Esophagus (tissue), 2 donors: Measurements from ENCODE around the gene CD4. TPM values are rescaled to one million over a fixed set of nuclear protein-coding genes. Genes with fewer than 3 reads are reported as not detected.

Experiments used
- H3K27ac ChIP-seq, 2 donors: one replicate each; pipeline ENCODE4 v1.5.1; 2013; ENCODE audit warnings: low read depth in 2 of 2, mild to moderate bottlenecking in 2 of 2, inconsistent platforms in 1 of 2, low read length in 1 of 2, moderate library complexity in 1 of 2
- H3K27me3 ChIP-seq, 2 donors: one replicate each; pipeline ENCODE4 v1.6.1; 2013; ENCODE audit warnings: low read length in 2 of 2, control low read depth in 1 of 2, mild to moderate bottlenecking in 1 of 2; ENCODE audit not compliant: insufficient read depth in 2 of 2, control insufficient read depth in 1 of 2
- H3K36me3 ChIP-seq, 2 donors: one replicate each; pipeline ENCODE4 v1.6.1; 2013; ENCODE audit warnings: low read length in 1 of 2; ENCODE audit not compliant: control insufficient read depth in 2 of 2, insufficient read depth in 2 of 2
- H3K4me1 ChIP-seq, 2 donors: one replicate each; pipeline ENCODE4 v1.6.1; 2013; ENCODE audit warnings: low read length in 1 of 2; ENCODE audit not compliant: control insufficient read depth in 2 of 2, insufficient read depth in 2 of 2
- H3K4me3 ChIP-seq, 2 donors: one replicate each; pipeline ENCODE4 v1.5.1; 2013; ENCODE audit warnings: low read length in 2 of 2, mild to moderate bottlenecking in 2 of 2, low read depth in 1 of 2, moderate library complexity in 1 of 2
- H3K9me3 ChIP-seq, 2 donors: one replicate each; pipeline ENCODE4 v1.6.1; 2013; ENCODE audit warnings: mild to moderate bottlenecking in 2 of 2, low read depth in 1 of 2, low read length in 1 of 2, moderate library complexity in 1 of 2; ENCODE audit not compliant: control insufficient read depth in 2 of 2, insufficient read depth in 1 of 2
- WGBS, 2 donors: extraction: QIAGEN DNeasy Blood & Tissue Kit; methylation state at CpG; one replicate each; pipeline ENCODE4 v1.1.7; 2013; 5-methylcytosine and 5-hydroxymethylcytosine counted together
- polyA plus RNA-seq, 2 donors: library from polyadenylated mRNA; stranded (reverse); fragments of 200-250 nt; gene quantifications; one replicate each; pipeline ENCODE4 v1.2.3, GENCODE V29; 2013
- donor health status: healthy with polysubstance abuse.
- donor health status: Bipolar disorder and iron deficiency.

The CD4 gene
- polyA plus RNA-seq, 2 donors: 1.4 to 2.3 TPM

DNA sequence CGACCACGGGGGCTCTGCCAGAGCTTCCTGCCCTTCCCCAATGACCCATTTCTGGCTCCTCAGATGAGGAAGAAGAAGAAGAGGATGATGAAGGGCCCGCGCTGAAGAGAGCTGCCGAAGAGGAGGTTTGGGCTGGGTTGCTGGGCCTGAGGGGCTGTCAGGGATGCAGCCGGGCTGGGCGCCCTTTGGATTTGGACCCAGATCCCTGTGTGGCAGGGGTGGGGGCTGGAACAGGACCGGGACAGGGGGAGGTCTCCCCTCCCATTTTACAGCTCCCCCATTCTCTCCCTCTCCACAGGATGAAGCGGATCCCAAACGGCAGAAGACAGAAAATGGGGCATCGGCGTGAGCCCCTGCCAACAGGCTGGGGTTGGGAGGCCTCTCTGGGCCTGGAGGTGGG, 19.2 kb upstream of the CD4 start:
- WGBS, 2 donors: 74 to 78% methylated on average over 10 to 12 of the region's 12 CpGs
- Histone ChIP-seq H3K36me3 (peaks cover 0 to 12% of the 10 kb centered on the region in 2 donors), H3K27ac (no peak overlapping the region), H3K27me3 (no peaks in the 10 kb centered on the region), H3K9me3 (no peaks in the 10 kb centered on the region), H3K4me3 (no peak overlapping the region), H3K4me1 (peaks cover 2 to 20% of the 10 kb centered on the region in 2 donors)

DNA sequence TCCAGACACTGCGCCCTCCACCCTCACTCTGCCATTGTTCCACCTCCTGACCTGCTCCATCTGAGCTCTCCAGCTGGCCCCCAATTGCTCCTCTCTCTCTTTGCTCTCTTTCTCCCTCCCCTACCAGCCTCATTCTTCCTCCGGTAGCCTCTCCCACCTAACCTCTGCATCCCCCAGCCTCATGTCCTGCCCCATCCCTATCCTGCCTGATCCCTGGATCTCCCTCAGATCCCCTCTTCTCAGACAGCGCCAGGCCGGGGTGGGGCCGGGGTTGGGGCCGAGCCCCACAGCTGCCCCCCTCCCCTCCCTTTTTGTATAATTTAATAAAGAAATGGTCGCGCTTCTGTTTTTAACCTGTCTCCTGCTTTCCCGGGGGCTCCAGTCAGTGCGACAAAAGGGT, 18.7 kb upstream of the CD4 start:
- H3K36me3 ChIP-seq: peaks cover 0 to 12% of the 10 kb centered on the region in 2 donors
- peaks cover under 1 to 19% of the 10 kb centered on the region in 2 donors for H3K4me1 ChIP-seq
- no peaks in the 10 kb centered on the region for H3K9me3 ChIP-seq
- H3K27ac ChIP-seq: peak overlapping the region in 1 of 2 donors; percentile 21
- H3K4me3 ChIP-seq: no peak overlapping the region
- no peaks in the 10 kb centered on the region for H3K27me3 ChIP-seq
- 82 to 84% methylated on average over 10 of the region's 10 CpGs for WGBS, 2 donors

DNA sequence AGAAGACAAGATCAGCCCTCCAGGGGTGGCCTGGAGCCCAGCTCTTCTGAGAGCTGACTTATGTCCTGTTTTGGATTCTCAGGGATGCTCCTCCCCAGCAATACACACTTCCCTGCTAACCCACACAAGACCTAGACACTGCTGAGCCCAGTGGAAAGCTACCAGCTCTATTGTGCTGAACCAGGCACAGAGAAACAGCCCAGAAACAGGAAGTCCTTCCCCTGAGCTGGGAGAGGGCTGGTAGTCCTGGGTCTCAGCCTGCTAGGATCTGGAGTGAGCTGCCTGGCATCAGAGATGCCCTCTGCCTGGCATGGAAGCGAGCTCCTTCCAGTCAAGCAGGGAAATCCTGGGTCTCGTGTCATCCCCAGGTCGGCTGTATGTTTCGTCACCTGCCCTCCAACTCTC, 18.2 kb upstream of the CD4 start:
- H3K4me1 ChIP-seq: peaks cover 0 to 15% of the 10 kb centered on the region in 2 donors
- no peaks in the 10 kb centered on the region for H3K9me3 ChIP-seq
- no peaks in the 10 kb centered on the region for H3K27me3 ChIP-seq
- peaks cover 0 to 12% of the 10 kb centered on the region in 2 donors for H3K36me3 ChIP-seq
- 83 to 84% methylated on average over 4 of the region's 4 CpGs for WGBS, 2 donors
- no peak overlapping the region for H3K4me3 ChIP-seq
- peak overlapping the region; percentile 21 to 39 for H3K27ac ChIP-seq

DNA sequence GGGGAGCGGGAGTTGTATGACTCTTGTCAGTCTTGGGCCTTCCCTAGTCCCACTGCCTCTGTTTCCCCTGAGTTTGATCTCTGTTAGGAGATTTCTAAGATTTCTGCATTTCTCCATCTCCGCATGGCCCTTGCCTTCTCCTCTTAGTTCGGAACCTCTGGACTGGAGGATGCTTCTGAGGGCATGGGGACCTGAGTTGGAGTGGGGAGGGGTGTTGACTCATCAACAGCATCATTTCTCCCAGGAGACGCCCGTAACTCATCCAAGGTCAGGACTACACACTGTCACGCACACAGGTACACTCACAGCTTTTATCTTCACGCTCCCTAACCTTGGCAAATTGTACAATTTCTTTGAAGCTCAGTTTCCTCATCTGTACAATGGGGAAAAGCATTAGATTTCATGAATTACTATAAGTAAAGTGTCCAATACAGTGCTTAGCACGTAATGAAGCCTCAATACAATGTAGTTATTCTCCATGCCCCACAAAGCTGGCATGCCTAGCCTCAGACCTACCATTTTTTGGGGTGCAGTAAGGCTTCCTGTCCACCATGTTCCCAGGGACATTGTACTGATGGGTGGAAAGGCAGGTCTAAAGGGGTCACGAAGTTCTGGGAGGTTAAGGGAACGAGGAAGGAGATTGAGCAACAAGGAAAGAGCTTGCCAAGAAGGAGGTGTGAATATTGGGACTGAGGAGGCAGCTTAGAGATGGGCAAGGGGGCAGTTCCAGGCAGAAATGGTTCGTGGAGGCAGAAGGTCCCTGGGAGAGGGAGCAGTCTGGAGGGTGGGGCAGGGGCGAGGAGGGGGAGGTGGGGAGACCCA, 17.6 kb upstream of the CD4 start:
- Histone ChIP-seq H3K36me3 (peaks cover 0 to 12% of the 10 kb centered on the region in 2 donors), H3K4me3 (no peak overlapping the region), H3K9me3 (no peaks in the 10 kb centered on the region), H3K4me1 (peaks cover 0 to 15% of the 10 kb centered on the region in 2 donors), H3K27me3 (no peaks in the 10 kb centered on the region), H3K27ac (peak overlapping the region; percentile 11 to 39)
- 70 to 75% methylated on average over 11 to 12 of the region's 12 CpGs for WGBS, 2 donors

DNA sequence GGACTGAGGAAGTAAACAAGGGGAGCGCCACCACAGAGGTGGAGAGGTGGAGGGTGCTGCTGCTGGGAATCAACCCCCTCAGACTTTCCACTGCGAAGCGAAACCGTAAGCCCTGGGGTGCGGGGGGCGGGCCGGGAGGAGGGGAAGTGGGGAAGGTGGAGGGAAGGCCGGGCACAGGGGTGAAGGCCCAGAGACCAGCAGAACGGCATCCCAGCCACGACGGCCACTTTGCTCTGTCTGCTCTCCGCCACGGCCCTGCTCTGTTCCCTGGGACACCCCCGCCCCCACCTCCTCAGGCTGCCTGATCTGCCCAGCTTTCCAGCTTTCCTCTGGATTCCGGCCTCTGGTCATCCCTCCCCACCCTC, 17.0 kb upstream of the CD4 start, which contains the start of gene LAG3:
LAG3 (plus strand) TSS at position 190 of the 365 bp plus-strand sequence. CDS start 333 bp downstream, outside the sequence.
- H3K4me3 ChIP-seq: peak within 1 kb of the TSS; percentile 22 to 23
- H3K4me1 ChIP-seq: peaks cover 0 to 15% of the 10 kb centered on the region in 2 donors
- whole genome bisulfite sequencing, 2 donors: 48 to 77% methylated on average over 9 to 15 of the region's 15 CpGs

DNA sequence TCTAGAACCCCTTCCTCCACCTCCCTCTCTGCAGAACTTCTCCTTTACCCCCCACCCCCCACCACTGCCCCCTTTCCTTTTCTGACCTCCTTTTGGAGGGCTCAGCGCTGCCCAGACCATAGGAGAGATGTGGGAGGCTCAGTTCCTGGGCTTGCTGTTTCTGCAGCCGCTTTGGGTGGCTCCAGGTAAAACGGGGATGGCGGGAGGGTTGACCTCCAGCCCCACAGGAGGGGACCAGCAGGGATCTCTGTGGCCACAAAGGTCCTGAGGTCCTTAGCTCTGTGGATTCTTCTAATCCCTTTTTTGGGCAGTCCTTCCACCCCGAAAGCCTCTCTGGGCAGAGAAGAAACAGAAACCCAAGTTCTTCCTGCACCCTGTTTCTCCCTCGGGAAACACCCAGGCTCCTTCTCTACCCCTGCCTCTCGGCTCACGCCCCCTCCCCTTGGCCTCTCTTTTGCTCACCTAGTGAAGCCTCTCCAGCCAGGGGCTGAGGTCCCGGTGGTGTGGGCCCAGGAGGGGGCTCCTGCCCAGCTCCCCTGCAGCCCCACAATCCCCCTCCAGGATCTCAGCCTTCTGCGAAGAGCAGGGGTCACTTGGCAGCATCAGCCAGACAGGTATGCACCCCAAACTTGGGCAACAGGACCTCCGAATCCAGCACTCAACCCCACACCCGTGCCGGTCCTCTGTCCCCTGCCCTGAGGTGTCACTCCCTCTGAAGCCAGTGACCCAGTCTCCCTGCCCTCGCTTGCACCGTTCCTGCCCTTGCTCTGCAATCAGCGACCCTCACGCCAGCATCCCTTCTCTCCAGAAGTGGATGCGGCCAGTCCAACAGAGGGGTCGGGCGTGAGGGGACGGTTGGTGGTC, 16.4 kb upstream of the CD4 start:
- Histone ChIP-seq H3K4me3 (peak overlapping the region; percentile 22 to 23), H3K27ac (peak overlapping the region; percentile 0 to 11), H3K4me1 (peaks cover 0 to 15% of the 10 kb centered on the region in 2 donors), H3K36me3 (peaks cover 0 to 12% of the 10 kb centered on the region in 2 donors), H3K27me3 (no peaks in the 10 kb centered on the region), H3K9me3 (no peaks in the 10 kb centered on the region)
- WGBS, 2 donors: 67 to 68% methylated on average over 21 of the region's 21 CpGs

More for the DNA sequence above, 17.0 kb upstream of the CD4 start, which contains the start of gene LAG3:
- Histone ChIP-seq H3K27me3 (no peaks in the 10 kb centered on the region), H3K36me3 (peaks cover 0 to 12% of the 10 kb centered on the region in 2 donors), H3K9me3 (no peaks in the 10 kb centered on the region), H3K27ac (peak within 1 kb of the TSS; percentile 11 to 39)

DNA sequence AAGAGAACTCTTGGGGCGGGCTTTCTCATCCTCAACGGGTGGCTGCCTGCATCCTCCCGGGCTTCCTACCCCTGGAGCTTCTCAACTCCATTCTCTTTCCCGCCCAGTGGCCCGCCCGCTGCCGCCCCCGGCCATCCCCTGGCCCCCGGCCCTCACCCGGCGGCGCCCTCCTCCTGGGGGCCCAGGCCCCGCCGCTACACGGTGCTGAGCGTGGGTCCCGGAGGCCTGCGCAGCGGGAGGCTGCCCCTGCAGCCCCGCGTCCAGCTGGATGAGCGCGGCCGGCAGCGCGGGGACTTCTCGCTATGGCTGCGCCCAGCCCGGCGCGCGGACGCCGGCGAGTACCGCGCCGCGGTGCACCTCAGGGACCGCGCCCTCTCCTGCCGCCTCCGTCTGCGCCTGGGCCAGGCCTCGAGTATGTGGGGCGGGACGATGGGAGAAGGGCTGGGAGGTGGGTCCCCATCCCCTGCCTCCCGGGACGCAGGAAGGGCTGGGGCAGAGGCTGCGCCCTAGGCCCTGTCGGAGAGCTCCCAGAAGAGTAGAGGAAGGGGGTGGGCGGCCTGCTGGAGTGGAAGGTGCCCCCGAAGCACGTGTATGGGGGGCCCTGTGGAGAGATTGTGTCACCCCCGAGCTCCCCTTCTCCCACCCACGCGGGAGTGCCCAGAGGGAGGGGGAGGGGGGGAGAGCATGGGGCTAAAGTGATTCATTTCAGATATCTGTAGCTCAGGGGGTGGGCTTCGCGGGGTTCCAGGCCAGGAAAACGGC, 15.6 kb upstream of the CD4 start:
- Histone ChIP-seq H3K4me3 (peak overlapping the region; percentile 23 to 30), H3K27me3 (no peaks in the 10 kb centered on the region), H3K36me3 (peaks cover 0 to 12% of the 10 kb centered on the region in 2 donors), H3K4me1 (peaks cover 0 to 11% of the 10 kb centered on the region in 2 donors), H3K9me3 (no peaks in the 10 kb centered on the region), H3K27ac (peak overlapping the region in 1 of 2 donors; percentile 28)
- WGBS, 2 donors: 21 to 28% methylated on average over 45 to 60 of the region's 60 CpGs

DNA sequence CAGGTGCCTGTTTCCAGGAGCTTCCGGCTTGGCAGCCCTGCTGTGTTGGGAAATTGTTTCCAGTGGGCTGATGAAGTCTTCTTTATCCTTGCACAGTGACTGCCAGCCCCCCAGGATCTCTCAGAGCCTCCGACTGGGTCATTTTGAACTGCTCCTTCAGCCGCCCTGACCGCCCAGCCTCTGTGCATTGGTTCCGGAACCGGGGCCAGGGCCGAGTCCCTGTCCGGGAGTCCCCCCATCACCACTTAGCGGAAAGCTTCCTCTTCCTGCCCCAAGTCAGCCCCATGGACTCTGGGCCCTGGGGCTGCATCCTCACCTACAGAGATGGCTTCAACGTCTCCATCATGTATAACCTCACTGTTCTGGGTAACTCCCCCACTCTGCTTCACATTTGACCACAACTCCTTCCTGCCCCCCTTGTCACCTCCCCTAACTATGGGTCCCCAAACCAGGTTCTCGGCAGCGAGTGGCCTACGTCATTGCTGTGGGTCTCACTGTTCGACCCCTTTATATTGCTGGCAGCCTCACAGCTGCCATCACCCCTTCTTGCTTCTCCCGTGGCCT, 14.7 kb upstream of the CD4 start:
- Histone ChIP-seq H3K27ac (peak overlapping the region in 1 of 2 donors; percentile 26), H3K36me3 (peaks cover 0 to 12% of the 10 kb centered on the region in 2 donors), H3K4me1 (peaks cover 0 to 11% of the 10 kb centered on the region in 2 donors), H3K9me3 (no peaks in the 10 kb centered on the region), H3K27me3 (no peaks in the 10 kb centered on the region), H3K4me3 (no peak overlapping the region)
- 79 to 81% methylated on average over 15 of the region's 15 CpGs for WGBS, 2 donors
